GM18526 (cell line): ENCODE data around the gene CREB3.

Experiments used
- POLR2A ChIP-seq: IDR thresholded peaks from 3 replicates; pipeline ENCODE4 v1.6.1; 2011; ENCODE audit not compliant: insufficient read length; ENCODE audit errors: extremely low read depth

The CREB3 gene

GRCh38 chr9:35746583-35746982 is 14.1 kb downstream of the CREB3 start:
- TF ChIP-seq POLR2A, result no peak

GRCh38 chr9:35748242-35748857 is 15.9 kb downstream of the CREB3 start:
- no peak for TF ChIP-seq POLR2A

DNA sequence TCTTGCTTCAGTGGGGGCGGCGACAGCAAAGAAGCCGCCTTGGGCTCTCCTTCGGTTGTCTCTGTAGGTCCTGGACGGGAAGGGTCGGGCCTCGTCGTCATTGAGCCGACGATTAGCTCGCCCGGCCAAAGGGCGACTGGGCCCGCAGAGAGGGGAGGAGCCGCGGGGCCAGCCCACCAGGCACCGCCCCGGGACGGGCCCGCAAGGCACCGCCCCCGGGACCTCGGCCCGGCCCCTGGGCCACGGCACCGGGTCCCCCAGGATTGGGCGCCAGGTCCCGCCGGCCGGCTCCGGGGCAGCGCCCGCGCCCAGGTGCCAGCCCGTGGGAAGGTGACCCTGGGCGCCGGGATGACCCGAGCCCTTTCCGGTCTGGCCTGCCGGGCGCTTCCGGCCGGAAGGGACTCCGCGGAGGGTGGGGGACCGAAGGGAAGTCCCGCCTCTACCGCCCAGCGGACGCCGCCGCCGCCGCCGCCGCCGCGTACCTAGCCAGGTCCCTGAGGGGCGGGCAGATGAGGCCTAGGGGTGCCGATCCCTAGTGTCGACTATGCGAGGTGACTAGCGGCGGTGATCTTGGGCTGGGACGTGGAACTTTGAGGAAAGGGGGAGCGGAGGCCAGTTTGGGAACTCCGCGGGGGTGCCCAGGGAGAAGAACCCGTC is 16.5 kb downstream of the CREB3 start, which contains the start of the genes GBA2 and RGP1:
GBA2 (minus strand) TSS at position 371 of the 657 bp plus-strand sequence. CDS start 524 bp downstream, outside the sequence.
RGP1 (plus strand) TSS at position 430 of the 657 bp plus-strand sequence. CDS start 469 bp downstream, outside the sequence.
- TF ChIP-seq POLR2A, result peak; percentile 79

- TF ChIP-seq POLR2A, result no peak
These were observed 17.2 kb downstream of the CREB3 start for GRCh38 chr9:35749515-35750255.

GRCh38 chr9:35750256-35750531 is 17.7 kb downstream of the CREB3 start:
- TF ChIP-seq POLR2A, result no peak

GRCh38 chr9:35753466-35753865 is 21.0 kb downstream of the CREB3 start:
- no peak for TF ChIP-seq POLR2A

DNA sequence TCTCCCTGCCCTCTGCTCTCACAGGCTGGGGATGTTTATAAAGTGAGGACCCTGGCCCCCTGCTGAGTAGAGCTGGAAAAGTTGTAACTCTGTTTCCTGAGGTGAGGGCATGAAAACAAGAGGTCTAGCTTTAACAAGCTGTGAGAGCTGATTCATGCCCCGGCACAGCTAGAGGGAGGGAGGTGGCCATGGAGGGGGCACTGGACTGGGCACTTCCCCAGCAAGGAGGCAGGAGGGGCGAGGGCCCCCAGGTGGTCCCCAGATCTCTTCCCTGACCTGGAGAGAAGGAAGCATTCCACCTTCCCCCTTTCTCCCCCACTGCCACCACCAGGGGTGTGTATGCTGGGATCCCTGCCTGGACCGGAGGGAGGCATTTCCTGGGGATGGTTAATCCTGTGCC is 21.8 kb downstream of the CREB3 start, which contains the start of gene MSMP:
MSMP (minus strand) TSS at position 13 of the 400 bp plus-strand sequence. CDS start 147 bp downstream, outside the sequence.
- TF ChIP-seq POLR2A, result no peak

- TF ChIP-seq POLR2A, result no peak
These were observed 22.6 kb downstream of the CREB3 start for GRCh38 chr9:35755071-35755470.

- peak; percentile 31 for TF ChIP-seq POLR2A
These were observed 24.1 kb downstream of the CREB3 start for GRCh38 chr9:35756275-35757225.

- TF ChIP-seq POLR2A, result no peak
These were observed 24.9 kb downstream of the CREB3 start for GRCh38 chr9:35757226-35757891.

- no peak for TF ChIP-seq POLR2A
These were observed 25.4 kb downstream of the CREB3 start for GRCh38 chr9:35757892-35758275.

DNA sequence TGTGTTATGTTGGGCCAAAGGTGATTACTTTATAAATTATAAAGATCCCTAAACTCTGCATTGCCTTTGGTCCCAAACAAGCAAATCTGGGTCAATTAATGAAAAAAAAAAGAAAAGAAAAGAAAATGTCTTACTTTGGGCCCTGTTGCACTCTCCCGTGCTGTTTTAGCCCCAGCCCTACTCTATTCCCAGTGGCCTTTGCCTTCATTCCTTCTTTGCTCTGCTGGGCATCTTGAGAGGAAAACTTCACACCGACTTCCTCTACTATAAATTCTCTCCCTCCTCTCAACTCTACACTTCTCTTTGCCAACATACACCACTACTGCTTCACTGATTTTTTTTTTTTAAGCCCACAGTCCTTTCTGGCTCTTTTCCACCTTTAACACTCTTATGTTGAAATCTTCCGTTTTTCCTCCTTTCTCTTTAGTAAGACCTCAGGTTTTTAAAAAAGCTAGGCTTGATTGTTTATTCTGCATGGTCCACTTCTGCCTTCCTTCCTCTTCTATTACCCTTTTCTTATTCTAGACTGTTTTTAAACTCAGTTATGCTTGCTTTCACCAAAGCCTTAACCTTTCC is 26.1 kb downstream of the CREB3 start:
- TF ChIP-seq POLR2A, result no peak

DNA sequence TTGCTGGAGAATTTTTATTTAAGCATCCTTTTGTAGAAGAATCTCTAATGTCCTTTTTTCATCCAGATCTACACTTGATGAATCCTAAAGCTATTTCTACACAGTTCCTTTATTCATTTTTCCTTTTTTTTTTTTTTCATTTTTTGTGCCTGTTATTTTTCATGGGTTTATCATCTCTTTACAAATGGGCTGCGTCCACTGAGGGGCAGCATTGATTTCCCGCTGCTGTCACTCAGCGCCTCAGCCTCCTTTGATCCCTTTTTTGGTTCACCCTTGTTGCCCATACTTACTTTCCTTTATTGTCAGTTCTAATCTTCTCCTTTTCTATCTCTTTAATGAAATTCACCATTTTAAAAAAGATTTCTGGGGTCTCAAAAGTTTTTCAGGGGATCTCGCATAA is 27.3 kb downstream of the CREB3 start:
- TF ChIP-seq POLR2A, result no peak

- TF ChIP-seq POLR2A, result no peak
These were observed 28.2 kb downstream of the CREB3 start for GRCh38 chr9:35760651-35761050.
